Activated naive CD4-positive, alpha-beta T cell treated with anti-CD3 and anti-CD28 coated beads, Interleukin-2, amount 50 U/mL, for 72 hours (primary cell): ENCODE data around the gene CEP131. TPM values are rescaled to one million over a fixed set of nuclear protein-coding genes. Genes with fewer than 3 reads are reported as not detected.

Source experiments
- ATAC-seq, 2 donors: fragments of 150-1000 bp; cut with Tn5 transposase; 2 replicates each; pipeline ENCODE4 v1.10.0; 2021; ENCODE audit warnings: mild to moderate bottlenecking in 2 of 2, moderate library complexity in 2 of 2
- DNase-seq, 2 donors: peaks; one replicate each; pipeline ENCODE4 v3.0.0; 2021 to 2022; ENCODE audit warnings: low spot score in 2 of 2
- H3K27ac Mint-ChIP-seq, 2 donors: one replicate each; pipeline ENCODE4 v1.8.0; 2022; ENCODE audit warnings: mild to moderate bottlenecking in 2 of 2, mixed read lengths in 2 of 2
- H3K36me3 Mint-ChIP-seq, 2 donors: one replicate each; pipeline ENCODE4 v1.8.0; 2022; ENCODE audit warnings: mixed read lengths in 2 of 2
- H3K9me3 Mint-ChIP-seq, 2 donors: one replicate each; pipeline ENCODE4 v1.8.0; 2022; ENCODE audit warnings: mixed read lengths in 2 of 2
- total RNA-seq, 2 donors: library from RNA; stranded (reverse); gene quantifications; one replicate each; pipeline ENCODE4 v1.2.3, GENCODE V29; 2022

Gene CEP131
- total RNA-seq, 2 donors from 2014 or later = 10.0 to 14.6 TPM

DNA sequence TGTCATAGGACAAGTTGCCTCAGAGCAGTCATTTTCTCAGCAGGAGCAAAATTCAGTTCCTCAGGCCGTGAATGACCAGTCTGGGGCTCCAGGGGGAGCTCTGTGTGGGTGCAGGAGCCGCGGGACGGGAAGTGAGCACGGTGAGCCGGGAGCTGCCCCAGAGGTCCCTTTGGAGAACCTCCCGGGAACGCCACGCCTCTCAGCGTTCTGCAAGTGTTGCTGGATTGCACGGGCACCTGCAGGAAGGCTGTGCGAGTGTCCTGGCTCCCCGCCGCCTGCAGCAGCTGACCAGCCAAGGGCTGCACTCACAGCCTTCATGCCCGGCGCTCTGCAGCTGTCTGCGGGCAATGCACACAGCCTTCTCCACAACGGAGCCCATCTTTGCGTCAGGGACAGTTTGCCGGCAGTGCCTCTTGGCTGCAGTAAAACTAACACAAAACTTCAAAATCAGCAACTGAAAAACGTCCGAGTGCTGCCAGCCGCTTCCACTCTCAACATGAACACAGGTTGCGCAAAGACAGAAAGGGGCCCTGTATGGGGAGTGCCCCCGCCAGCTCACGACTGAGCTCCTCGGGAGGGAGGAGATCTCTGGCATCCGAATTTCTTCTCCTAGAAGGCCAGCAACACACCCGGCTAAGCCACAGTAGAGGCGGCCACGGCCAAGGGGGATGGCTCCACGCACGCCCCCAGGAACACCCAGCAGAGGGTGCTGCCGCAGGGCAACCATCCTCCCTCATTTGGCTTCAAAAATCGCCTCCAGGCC lies 32.4 kb upstream of the CEP131 start:
- Mint-ChIP-seq H3K36me3 (peaks cover 0 to 4% of the 10 kb centered on the region in 2 donors), H3K27ac (no peak overlapping the region), H3K9me3 (no peaks in the 10 kb centered on the region)
- ATAC-seq (no peak), DNase-seq (no peak)

DNA sequence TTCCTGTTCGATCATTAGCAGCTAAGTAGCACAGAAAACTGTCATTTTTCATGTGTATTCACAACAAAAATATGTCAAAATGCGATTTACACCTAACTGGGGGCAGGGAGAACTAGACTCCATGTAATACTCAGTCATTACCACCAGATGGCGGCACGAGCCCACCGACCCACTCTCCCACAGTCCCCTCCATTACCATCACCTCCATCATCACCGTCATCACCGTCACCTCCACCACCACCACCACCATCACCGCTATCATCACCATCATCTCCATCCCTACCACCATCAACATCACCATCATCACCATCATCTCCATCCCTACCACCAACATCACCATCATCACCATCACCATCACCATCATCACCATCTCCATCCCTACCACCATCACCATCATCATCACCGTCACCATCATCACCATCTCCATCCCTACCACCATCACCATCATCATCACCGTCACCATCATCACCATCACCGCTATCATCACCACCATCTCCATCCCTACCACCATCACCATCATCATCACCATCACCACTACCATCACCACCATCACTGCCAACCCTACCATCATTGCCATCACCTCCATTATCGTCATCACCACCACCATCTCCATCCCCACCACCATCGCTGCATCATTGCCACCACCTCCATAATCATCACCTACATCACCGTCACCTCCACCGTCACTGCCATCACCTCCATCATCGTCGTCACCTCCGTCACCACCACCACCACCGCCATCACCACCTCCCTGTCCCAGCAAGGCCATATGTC lies 30.8 kb upstream of the CEP131 start:
- H3K27ac Mint-ChIP-seq = peak overlapping the region in 1 of 2 donors; percentile 17
- DNase-seq (peak in 1 of 2 donors; percentile 64), ATAC-seq (peak; percentile 56 to 80)
- no peaks in the 10 kb centered on the region for H3K9me3 Mint-ChIP-seq
- peaks cover 0 to 4% of the 10 kb centered on the region in 2 donors for H3K36me3 Mint-ChIP-seq

DNA sequence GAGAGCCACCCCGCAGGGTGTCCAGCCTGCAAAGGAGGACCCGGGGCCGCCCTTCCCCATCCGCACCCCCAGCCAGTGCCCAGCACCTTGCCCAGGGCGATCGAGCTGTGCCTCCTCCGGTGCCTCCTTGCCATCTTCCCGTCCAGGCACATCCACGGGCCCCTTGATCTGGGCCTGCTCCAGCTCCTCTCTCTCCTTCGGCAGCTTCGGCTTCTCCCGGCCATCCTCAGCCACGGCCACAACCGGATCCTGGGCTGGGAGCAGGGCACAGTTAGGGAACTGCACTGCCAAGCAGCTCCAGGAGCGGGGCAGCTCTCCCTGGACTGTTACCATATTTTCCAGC lies 30.2 kb upstream of the CEP131 start:
- peak in 1 of 2 donors; percentile 5 for ATAC-seq
- H3K9me3 Mint-ChIP-seq = no peaks in the 10 kb centered on the region
- peaks cover 0 to 4% of the 10 kb centered on the region in 2 donors for H3K36me3 Mint-ChIP-seq
- H3K27ac Mint-ChIP-seq = peak overlapping the region in 1 of 2 donors; percentile 17
- no peak for DNase-seq

DNA sequence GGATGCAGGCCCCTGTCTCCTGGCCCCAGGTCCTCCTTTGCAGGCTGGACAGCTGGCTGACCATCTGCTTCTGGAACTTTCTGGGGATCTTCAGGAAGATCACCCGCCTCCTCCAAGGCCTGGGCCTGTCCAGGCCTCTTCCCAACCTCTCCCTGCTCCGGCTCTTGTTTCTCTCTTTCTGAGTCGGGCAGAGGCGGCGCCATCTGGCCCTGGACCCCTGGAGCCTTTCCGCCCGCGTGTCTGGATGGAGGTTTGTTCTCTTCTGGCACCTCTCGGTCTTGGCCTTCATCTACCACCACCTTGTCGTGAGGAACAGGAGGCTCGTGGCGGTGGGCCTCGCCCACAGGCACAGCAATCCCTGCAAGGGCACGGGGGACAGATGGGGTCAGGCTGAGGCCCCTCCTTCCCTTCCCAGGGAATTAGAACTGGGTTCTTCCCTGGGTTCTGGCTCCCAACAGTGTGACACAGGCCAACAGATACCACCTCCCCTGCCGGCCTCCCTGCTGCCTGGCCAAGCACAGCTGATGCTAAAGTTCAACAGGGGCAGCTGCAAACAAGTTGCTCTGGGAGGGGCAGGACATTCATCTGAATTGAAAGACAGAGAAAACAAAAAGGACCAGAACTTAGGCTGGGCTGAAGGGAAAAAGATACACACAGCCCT lies 29.7 kb upstream of the CEP131 start:
- no peak for DNase-seq
- Mint-ChIP-seq H3K27ac (peak overlapping the region; percentile 27 to 62), H3K36me3 (peaks cover 0 to 4% of the 10 kb centered on the region in 2 donors), H3K9me3 (no peaks in the 10 kb centered on the region)
- ATAC-seq = no peak

DNA sequence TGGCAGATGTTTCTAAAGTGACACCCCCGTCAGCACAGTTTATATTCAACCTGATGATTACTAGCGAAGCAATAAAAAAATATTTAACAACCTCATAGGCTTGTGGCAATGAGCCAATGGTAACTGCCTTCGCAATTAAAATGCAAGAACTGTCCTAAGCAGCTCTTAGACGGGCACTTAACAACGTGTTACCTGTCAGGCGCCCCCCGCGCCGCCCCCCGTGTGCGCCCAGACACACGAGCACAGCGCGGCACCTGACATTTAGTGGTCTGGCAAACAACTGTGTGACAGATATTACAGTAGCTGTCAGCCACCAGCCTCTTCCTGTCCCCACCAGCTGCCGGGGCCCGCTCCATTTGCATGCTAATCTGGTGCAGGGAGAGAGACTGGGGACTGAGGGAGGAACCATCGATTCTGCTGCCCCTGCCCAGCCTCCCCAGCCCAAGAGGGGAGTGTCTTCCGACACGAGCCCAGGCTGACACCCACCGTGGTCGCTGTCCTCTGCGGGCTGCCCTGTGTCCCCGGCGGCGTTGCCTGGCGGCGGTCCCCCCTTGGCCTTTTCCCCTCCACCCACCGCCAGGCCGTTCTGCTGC lies 29.0 kb upstream of the CEP131 start:
- H3K9me3 Mint-ChIP-seq = no peaks in the 10 kb centered on the region
- ATAC-seq (no peak), DNase-seq (no peak)
- peaks cover 0 to 4% of the 10 kb centered on the region in 2 donors for H3K36me3 Mint-ChIP-seq
- peak overlapping the region in 1 of 2 donors; percentile 27 for H3K27ac Mint-ChIP-seq

DNA sequence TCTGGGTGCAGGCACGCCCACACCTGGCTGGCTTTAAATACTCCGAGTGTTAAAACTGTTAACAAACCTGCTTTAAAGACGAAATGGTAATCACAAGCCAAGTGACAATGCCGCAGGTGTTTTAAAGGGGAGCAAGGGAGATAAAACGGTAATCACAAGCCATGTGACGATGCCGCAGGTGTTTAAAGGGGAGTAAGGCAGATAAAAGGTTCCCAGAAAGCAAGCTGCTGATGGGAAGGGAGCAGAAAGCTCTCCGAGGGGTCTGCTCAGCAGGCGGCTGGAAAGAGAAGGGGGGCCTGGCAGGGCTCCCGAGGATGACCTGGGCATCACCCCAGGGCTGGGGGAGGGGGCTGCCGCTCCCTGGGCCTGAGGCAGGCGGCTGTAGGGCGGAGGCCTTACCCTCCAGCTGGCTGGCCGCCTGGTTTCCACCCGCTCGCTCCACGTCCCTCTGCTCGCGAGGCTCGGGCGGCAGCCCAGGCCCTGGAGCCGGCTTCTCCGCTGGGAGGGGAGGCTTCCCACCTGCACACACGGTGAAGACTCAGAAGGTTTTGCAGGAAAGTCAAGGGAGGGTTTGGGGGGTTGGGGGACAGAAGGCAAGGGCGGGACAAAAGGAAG lies 28.4 kb upstream of the CEP131 start:
- DNase-seq (no peak), ATAC-seq (no peak)
- no peaks in the 10 kb centered on the region for H3K9me3 Mint-ChIP-seq
- H3K36me3 Mint-ChIP-seq = peaks cover 0 to 4% of the 10 kb centered on the region in 2 donors
- no peak overlapping the region for H3K27ac Mint-ChIP-seq

DNA sequence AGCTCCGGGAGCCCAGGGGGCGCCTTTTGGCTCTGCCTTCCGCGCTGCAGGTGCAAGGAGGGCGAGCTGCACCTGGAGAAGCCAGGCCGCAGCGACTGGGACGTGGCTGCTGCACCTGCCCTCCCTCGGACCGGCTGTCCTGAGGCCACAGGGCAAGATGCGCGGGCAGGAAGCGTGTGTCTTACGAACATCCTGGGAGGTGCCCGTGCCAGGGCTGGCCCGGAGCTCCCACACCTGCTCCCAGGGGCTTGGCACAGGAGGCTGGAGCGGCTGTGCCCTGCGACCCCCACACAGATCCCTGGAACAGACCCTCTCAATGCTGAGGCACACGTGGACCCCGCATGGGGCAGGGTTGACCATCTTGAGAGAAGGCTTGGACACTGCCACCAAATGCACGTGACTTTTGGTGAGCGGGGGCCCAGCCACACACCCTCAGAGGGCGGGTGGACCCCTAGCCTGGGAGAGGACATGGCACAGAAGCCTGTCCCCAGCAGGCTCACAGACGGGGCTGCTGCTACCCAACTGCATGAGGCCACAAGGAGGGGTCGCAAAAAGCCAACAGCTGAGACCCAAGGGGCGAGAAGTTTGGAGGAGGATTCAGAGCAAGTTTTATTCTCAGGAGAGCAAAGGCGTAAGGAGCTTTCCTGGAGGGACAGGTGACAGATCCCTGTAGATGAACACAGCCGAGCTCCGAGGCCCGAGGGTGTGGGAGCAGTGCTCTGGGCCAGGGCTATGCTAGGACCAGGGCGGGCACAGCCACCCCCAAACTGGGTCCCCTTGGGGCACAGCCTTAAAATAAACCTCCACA lies 27.7 kb upstream of the CEP131 start:
- DNase-seq = no peak
- peaks cover 0 to 4% of the 10 kb centered on the region in 2 donors for H3K36me3 Mint-ChIP-seq
- H3K9me3 Mint-ChIP-seq = no peaks in the 10 kb centered on the region
- ATAC-seq = no peak
- H3K27ac Mint-ChIP-seq = no peak overlapping the region

DNA sequence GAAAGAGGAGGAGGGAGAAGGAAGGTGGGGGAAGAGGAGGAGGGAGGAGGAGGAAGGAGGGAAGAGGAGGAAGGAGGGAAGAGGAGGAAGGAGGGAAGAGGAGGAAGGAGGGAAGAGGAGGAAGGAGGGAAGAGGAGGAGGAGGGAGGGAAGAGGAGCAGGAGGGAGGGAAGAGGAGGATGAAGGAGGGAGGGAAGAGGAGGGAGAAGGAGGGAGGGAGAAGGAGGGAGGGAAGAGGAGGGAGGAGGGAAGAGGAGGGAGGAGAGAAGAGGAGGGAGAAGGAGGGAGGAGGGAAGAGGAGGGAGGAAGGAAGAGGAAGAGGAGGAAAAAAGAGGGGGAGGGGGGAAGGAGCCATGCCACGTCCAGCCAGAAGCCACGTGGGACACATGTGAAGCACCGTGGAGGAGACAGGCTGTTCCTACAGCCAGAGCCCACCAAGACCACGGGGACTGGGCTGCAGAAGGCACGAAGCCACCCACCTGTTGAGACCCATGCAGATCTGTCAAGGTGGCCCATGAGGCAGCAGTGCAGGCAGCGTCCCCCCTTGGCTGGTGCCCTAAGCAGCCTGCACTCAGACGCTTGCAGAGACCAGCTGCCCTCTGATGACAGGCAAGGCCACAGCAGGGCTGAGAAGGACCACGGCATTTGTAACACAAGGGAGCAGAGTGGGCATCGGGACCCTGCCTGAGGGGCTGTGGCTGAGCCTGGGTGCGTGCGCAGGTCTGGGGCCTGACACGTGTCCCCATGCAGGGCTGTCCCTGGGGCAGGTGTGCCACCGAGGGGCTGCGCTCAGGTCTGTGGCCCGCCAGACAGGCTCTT lies 26.7 kb upstream of the CEP131 start:
- no peak for DNase-seq
- ATAC-seq = peak in 1 of 2 donors; percentile 12
- H3K27ac Mint-ChIP-seq = no peak overlapping the region
- no peaks in the 10 kb centered on the region for H3K9me3 Mint-ChIP-seq
- H3K36me3 Mint-ChIP-seq = peaks cover 0 to 4% of the 10 kb centered on the region in 2 donors

DNA sequence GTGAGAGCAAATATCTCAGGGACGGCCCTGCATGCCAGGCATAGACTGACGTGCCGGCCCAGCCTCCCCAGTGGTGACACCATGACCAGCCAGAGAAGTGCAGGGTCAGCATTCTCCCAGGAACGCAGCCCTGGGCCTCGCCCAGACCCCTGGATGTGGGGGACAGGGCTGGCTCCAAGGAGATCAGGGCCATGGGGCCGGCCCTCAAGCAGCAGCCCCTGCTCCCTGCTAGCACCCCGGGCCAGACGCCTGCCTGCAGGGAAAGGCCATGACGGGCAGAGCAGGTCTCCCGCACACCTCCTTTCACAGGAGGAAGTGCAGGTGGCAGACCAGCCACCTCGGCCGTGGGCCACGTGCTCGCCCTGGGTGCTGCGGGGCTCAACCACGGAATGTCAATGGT lies 25.9 kb upstream of the CEP131 start:
- H3K36me3 Mint-ChIP-seq = peaks cover 0 to 4% of the 10 kb centered on the region in 2 donors
- ATAC-seq (no peak), DNase-seq (no peak)
- H3K27ac Mint-ChIP-seq = peak overlapping the region; percentile 2 to 14
- no peaks in the 10 kb centered on the region for H3K9me3 Mint-ChIP-seq

DNA sequence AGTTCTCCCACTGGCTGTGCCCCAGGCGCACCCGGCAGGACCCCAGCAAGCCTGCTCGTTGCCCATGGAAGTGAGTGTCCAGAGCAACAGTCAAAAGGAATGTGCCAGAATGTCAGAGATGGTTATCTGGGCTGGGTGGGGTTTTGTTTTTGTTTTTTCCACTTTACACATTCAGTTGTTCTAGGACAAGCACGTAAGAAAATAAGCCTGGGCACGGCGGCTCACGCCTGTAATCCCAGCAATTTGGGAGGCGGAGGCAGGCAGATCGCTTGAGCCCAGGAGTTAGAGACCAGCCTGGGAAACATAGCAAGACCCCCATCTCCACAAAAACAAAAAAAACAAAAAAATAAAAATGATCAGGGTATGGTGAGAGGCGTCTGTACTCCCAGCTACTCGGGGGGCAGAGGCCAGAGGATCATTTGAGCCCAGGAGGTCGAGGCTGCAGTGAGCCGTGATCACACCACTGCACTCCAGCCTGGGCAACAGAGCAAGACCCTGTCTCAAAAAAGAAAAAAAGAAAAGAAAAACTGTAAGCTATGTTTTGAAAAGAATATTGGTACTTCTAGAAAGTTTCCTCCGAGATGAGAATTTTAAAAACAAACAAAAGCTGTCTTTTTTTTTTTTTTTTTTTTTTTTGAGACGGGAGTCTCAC lies 24.7 kb upstream of the CEP131 start:
- Mint-ChIP-seq H3K36me3 (peaks cover 0 to 2% of the 10 kb centered on the region in 2 donors), H3K9me3 (no peaks in the 10 kb centered on the region), H3K27ac (peak overlapping the region in 1 of 2 donors; percentile 55)
- ATAC-seq = no peak
- no peak for DNase-seq

DNA sequence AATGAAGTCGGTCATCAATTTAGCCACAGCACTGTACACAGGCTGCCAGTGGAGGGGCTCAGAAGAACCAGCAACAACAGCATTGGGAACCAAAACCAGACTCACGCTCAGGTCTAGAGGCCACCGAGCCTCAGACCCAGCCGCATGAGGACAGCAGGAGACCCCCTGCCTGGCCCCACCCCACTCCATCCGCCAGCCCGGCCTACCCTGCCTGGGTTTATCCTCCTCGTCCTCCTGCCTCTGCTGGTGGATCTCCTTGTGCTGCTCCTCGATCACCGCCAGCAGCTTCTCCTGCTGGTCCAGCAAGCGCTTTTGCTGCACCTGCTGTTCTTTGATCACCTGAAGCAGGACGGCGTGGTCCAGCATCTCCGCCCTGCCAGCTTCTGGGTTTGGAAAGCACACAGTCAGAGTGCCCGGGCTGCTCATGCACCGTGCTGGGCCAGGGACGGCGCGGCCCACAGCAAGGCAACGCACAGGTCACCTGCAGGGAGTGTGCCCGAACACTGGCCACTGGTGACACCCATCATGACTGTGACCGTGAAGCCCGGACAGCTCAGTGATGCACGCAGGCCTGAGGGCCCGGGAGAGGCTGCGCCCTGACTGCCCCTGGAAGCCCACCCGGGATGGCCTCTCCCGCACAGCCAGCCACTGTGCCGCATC lies 24.0 kb upstream of the CEP131 start:
- peak overlapping the region in 1 of 2 donors; percentile 55 for H3K27ac Mint-ChIP-seq

DNA sequence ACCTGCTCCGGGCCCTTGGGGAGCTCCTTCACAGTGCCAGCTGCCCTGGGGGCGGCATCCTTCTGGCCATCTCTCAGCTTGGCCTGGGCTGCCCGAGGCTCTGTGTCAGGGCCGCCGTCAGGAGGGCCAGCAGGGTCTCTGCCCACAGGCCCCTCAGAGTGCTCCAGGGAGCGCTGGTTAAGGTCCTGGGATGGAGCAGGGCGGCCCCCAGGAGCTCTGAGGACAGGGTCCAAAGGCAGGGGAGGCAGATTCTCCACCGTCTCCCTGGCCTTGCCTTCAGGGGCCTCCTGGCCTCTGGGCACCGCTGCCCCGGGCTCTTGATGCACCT lies 23.5 kb upstream of the CEP131 start:
- H3K9me3 Mint-ChIP-seq = no peaks in the 10 kb centered on the region
- DNase-seq (no peak), ATAC-seq (no peak)
- H3K27ac Mint-ChIP-seq = no peak overlapping the region
- H3K36me3 Mint-ChIP-seq = peaks cover 0 to 10% of the 10 kb centered on the region in 2 donors

More for the DNA sequence above, 24.0 kb upstream of the CEP131 start:
- no peaks in the 10 kb centered on the region for H3K9me3 Mint-ChIP-seq
- ATAC-seq = no peak
- peaks cover 0 to 6% of the 10 kb centered on the region in 2 donors for H3K36me3 Mint-ChIP-seq
- DNase-seq = no peak

DNA sequence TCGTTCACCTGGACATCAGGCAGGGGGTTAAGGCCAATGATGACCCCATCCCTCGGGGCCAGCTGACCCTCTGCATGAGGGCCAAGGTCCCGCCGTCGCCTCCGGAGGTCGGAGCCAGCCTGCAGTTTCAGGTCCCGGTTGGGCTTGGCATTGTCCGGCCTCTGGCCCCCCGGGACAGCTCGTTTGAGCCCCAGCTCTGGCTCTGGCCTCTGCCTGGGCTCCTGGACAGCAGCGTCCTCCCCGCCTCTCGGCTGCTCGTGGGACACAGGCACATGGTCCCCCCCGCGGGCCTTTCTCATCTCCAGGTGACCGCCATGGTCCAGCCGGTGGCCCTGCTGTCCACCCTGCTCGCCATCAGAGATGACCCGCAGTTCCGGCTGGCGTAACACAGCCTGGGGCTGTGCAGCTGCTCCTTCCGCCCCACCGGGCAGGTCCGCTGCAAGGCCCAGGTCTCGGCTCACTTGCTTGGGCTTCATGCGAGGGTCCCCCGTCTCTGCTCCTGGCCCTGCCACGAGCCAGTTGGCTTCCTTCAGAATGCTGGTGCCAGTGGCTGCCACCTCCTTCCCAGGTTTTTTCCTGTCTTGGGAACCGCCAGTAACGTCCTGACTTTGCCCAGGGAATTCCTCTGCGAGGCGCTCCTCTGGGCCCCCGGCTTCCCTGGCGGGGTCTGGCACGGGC lies 23.0 kb upstream of the CEP131 start:
- no peaks in the 10 kb centered on the region for H3K9me3 Mint-ChIP-seq

More for the DNA sequence above, 23.0 kb upstream of the CEP131 start:
- Mint-ChIP-seq H3K27ac (peak overlapping the region in 1 of 2 donors; percentile 21), H3K36me3 (peaks cover 0 to 10% of the 10 kb centered on the region in 2 donors)
- DNase-seq = no peak
- no peak for ATAC-seq
